ENCODE data around the gene XCL2.
"Not testable (repeated sequence)": the region's sequence is repeated elsewhere in the genome, so short reads cannot be mapped to it uniquely, and the experiment has no call there.

The XCL2 gene

GRCh38 chr1:168543840-168544498 is at the start of gene XCL2:
XCL2 (minus strand) TSS chr1:168543997; CDS start chr1:168543964, 33 bp downstream.
- not testable (repeated sequence) for DNase-seq (ENCODE audit: low read depth)

GRCh38 chr1:168591641-168592250 is 47.9 kb upstream of the XCL2 start:
- DNase-seq (ENCODE audit: low read depth): no peak

GRCh38 chr1:168591066-168591465 is 47.3 kb upstream of the XCL2 start:
- no peak for DNase-seq (ENCODE audit: low read depth)

- DNase-seq (ENCODE audit: low read depth): no peak
Observed at GRCh38 chr1:168589167-168589566, 45.4 kb upstream of the XCL2 start.

- no peak for DNase-seq (ENCODE audit: low read depth)
Observed at GRCh38 chr1:168585937-168586336, 42.1 kb upstream of the XCL2 start.

GRCh38 chr1:168585191-168585590 is 41.4 kb upstream of the XCL2 start:
- DNase-seq (ENCODE audit: low read depth): peak; percentile 21

- no peak for DNase-seq (ENCODE audit: low read depth)
Observed at GRCh38 chr1:168583571-168583970, 39.8 kb upstream of the XCL2 start.

- DNase-seq (ENCODE audit: low read depth): no peak
Observed at GRCh38 chr1:168582688-168583336, 39.0 kb upstream of the XCL2 start.

GRCh38 chr1:168581817-168582572 is 38.2 kb upstream of the XCL2 start:
- no peak for DNase-seq (ENCODE audit: low read depth)

GRCh38 chr1:168580991-168581390 is 37.2 kb upstream of the XCL2 start:
- DNase-seq (ENCODE audit: low read depth): not testable (repeated sequence)

GRCh38 chr1:168580290-168580689 is 36.5 kb upstream of the XCL2 start:
- not testable (repeated sequence) for DNase-seq (ENCODE audit: low read depth)

GRCh38 chr1:168578531-168579185 is 34.9 kb upstream of the XCL2 start:
- DNase-seq (ENCODE audit: low read depth): not testable (repeated sequence)

GRCh38 chr1:168576245-168576688 is 32.5 kb upstream of the XCL2 start, which contains the start of gene XCL1:
XCL1 (plus strand) TSS chr1:168576605; CDS start chr1:168576638, 33 bp downstream.
- not testable (repeated sequence) for DNase-seq (ENCODE audit: low read depth)

- not testable (repeated sequence) for DNase-seq (ENCODE audit: low read depth)
Observed at GRCh38 chr1:168574234-168574633, 30.4 kb upstream of the XCL2 start.

GRCh38 chr1:168572633-168573032 is 28.8 kb upstream of the XCL2 start:
- no peak for DNase-seq (ENCODE audit: low read depth)

- no peak for DNase-seq (ENCODE audit: low read depth)
Observed at GRCh38 chr1:168570652-168571051, 26.9 kb upstream of the XCL2 start.

GRCh38 chr1:168568346-168568745 is 24.5 kb upstream of the XCL2 start:
- no peak for DNase-seq (ENCODE audit: low read depth)

- DNase-seq (ENCODE audit: low read depth): no peak
Observed at GRCh38 chr1:168567568-168567967, 23.8 kb upstream of the XCL2 start.

GRCh38 chr1:168567007-168567406 is 23.2 kb upstream of the XCL2 start:
- no peak for DNase-seq (ENCODE audit: low read depth)

- no peak for DNase-seq (ENCODE audit: low read depth)
Observed at GRCh38 chr1:168565825-168566224, 22.0 kb upstream of the XCL2 start.

GRCh38 chr1:168561989-168562388 is 18.2 kb upstream of the XCL2 start:
- no peak for DNase-seq (ENCODE audit: low read depth)

- DNase-seq (ENCODE audit: low read depth): no peak
Observed at GRCh38 chr1:168560370-168560769, 16.6 kb upstream of the XCL2 start.
